ENCODE measurements around the gene CDH23. TPM values are rescaled to one million over a fixed set of nuclear protein-coding genes. Genes with fewer than 3 reads are reported as not detected.

The CDH23 gene
- total and polyA plus RNA-seq, 2 donors (not counting 1 experiment from before 2014, with no cell fraction given), result 0.37 to 0.89 TPM

- no peaks in the 10 kb centered on the region for H3K9me3 Mint-ChIP-seq (ENCODE audit: insufficient read depth)
- H3K4me2 ChIP-seq (replicated peaks; ENCODE audit: low read depth, low read length, poor library complexity, severe bottlenecking), result no peak overlapping the region
- ATAC-seq (ENCODE audit: low read depth) (no peak), DNase-seq (no peak)
- ChIA-PET CTCF (no interaction called here), POLR2A (no interaction called here)
- H3K27ac ChIP-seq (ENCODE audit: low read length in 2 of 2), result no peak overlapping the region
- no peaks in the 10 kb centered on the region for H3K27me3 Mint-ChIP-seq
- H3K4me3 Mint-ChIP-seq, result no peak overlapping the region
- no peak overlapping the region for H3K4me3 ChIP-seq (ENCODE audit: control extremely low read depth in 1 of 5, extremely low read depth in 1 of 5, insufficient read depth in 1 of 5, low read depth in 2 of 5, low read length in 4 of 5)
- 90% methylated on average over 13 of the region's 15 CpGs for WGBS (ENCODE audit: insufficient coverage)
- no peaks in the 10 kb centered on the region for H3K36me3 ChIP-seq (replicated peaks in 1 of 2; ENCODE audit: control extremely low read depth in 1 of 2, control insufficient read depth in 1 of 2, extremely low read depth in 1 of 2, insufficient read depth in 2 of 2, low read length in 1 of 2)
- H2AFZ ChIP-seq (ENCODE audit: insufficient read depth, low read depth, low read length, poor library complexity, severe bottlenecking), result no peak overlapping the region
- H3K27ac Mint-ChIP-seq, result no peak overlapping the region
- no peaks in the 10 kb centered on the region for H3K4me1 Mint-ChIP-seq
- H3K79me2 ChIP-seq (ENCODE audit: control insufficient read depth, insufficient read depth, low read length), result no peaks in the 10 kb centered on the region
- H3K9me3 ChIP-seq (ENCODE audit: control extremely low read depth in 1 of 3, control insufficient read depth in 2 of 3, insufficient read depth in 1 of 3, low read length in 2 of 3), result no peaks in the 10 kb centered on the region
- H4K20me1 ChIP-seq (ENCODE audit: control insufficient read depth, insufficient read depth, low read length, poor library complexity, severe bottlenecking), result no peaks in the 10 kb centered on the region
- TF ChIP-seq CTCF (IDR thresholded peaks at IDR 0.05), result no peak
- TF ChIP-seq EZH2 (IDR thresholded peaks at IDR 0.05; ENCODE audit: borderline replicate concordance, insufficient read depth, low read depth, low read length, poor library complexity, severe bottlenecking), result no peak
- no peaks in the 10 kb centered on the region for H3K27me3 ChIP-seq (replicated peaks in 1 of 4; ENCODE audit: control extremely low read depth in 1 of 4, control insufficient read depth in 3 of 4, insufficient read depth in 4 of 4, low read length in 3 of 4)
- intact Hi-C loops (cut with micrococcal nuclease), result no loop called here
- H3K4me1 ChIP-seq (ENCODE audit: control insufficient read depth in 2 of 2, insufficient read depth in 2 of 2, low read length in 2 of 2), result no peaks in the 10 kb centered on the region
- H3K9ac ChIP-seq (ENCODE audit: low read length), result no peak overlapping the region
Measured at GRCh38 chr10:71442859-71443570, 46.3 kb downstream of the CDH23 start.

DNA sequence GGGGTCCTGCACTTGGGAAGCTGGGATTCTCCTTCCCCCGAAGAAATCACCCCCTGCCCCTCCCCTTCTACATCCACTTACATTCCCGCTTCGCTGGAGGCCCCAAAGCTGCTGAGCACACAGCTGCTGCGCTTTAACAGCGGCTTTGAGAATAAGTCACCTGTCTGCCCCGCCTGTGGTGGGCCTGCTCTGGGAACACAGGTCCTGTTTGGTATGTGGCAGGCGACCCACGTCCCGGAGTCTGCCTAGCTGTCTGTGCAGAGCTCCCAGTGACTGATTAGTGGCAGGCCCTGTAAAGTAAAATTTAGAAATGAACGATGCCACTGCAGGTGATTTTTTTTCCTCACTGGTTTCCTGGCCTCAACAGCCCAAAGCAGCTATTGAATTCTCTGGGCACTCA is 47.0 kb downstream of the CDH23 start:
- no peak for TF ChIP-seq CTCF (IDR thresholded peaks at IDR 0.05)
- no peak for TF ChIP-seq EZH2 (IDR thresholded peaks at IDR 0.05; ENCODE audit: borderline replicate concordance, insufficient read depth, low read depth, low read length, poor library complexity, severe bottlenecking)
- H3K27ac Mint-ChIP-seq, result no peak overlapping the region
- H3K27me3 Mint-ChIP-seq, result no peaks in the 10 kb centered on the region
- ATAC-seq (ENCODE audit: low read depth) (no peak), DNase-seq (no peak)
- H3K27ac ChIP-seq (ENCODE audit: low read length in 2 of 2), result no peak overlapping the region
- H2AFZ ChIP-seq (ENCODE audit: insufficient read depth, low read depth, low read length, poor library complexity, severe bottlenecking), result no peak overlapping the region
- intact Hi-C loops (cut with micrococcal nuclease), result no loop called here
- no peaks in the 10 kb centered on the region for H4K20me1 ChIP-seq (ENCODE audit: control insufficient read depth, insufficient read depth, low read length, poor library complexity, severe bottlenecking)
- H3K36me3 ChIP-seq (replicated peaks in 1 of 2; ENCODE audit: control extremely low read depth in 1 of 2, control insufficient read depth in 1 of 2, extremely low read depth in 1 of 2, insufficient read depth in 2 of 2, low read length in 1 of 2), result no peaks in the 10 kb centered on the region
- H3K4me3 Mint-ChIP-seq, result no peak overlapping the region
- no peaks in the 10 kb centered on the region for H3K27me3 ChIP-seq (replicated peaks in 1 of 4; ENCODE audit: control extremely low read depth in 1 of 4, control insufficient read depth in 3 of 4, insufficient read depth in 4 of 4, low read length in 3 of 4)
- POLR2A ChIA-PET, result no interaction called here
- no peaks in the 10 kb centered on the region for H3K9me3 ChIP-seq (ENCODE audit: control extremely low read depth in 1 of 3, control insufficient read depth in 2 of 3, insufficient read depth in 1 of 3, low read length in 2 of 3)
- no peaks in the 10 kb centered on the region for H3K4me1 Mint-ChIP-seq
- H3K79me2 ChIP-seq (ENCODE audit: control insufficient read depth, insufficient read depth, low read length), result no peaks in the 10 kb centered on the region
- H3K4me1 ChIP-seq (ENCODE audit: control insufficient read depth in 2 of 2, insufficient read depth in 2 of 2, low read length in 2 of 2), result no peaks in the 10 kb centered on the region
- H3K9me3 Mint-ChIP-seq (ENCODE audit: insufficient read depth), result no peaks in the 10 kb centered on the region
- H3K4me3 ChIP-seq (ENCODE audit: control extremely low read depth in 1 of 5, extremely low read depth in 1 of 5, insufficient read depth in 1 of 5, low read depth in 2 of 5, low read length in 4 of 5), result no peak overlapping the region
- H3K9ac ChIP-seq (ENCODE audit: low read length), result no peak overlapping the region
- 95% methylated on average over 10 of the region's 10 CpGs for WGBS (ENCODE audit: insufficient coverage)
- CTCF ChIA-PET, result no interaction called here
- no peak overlapping the region for H3K4me2 ChIP-seq (replicated peaks; ENCODE audit: low read depth, low read length, poor library complexity, severe bottlenecking)
